ENCODE results near the gene PIP5K1B.

PIP5K1B gene

GRCh38 chr9:68819065-68819464 lies 114.0 kb downstream of the PIP5K1B start:
- H3K79me2 ChIP-seq (ENCODE audit: insufficient read depth, low read length) = no peaks in the 10 kb centered on the region
- H2AFZ ChIP-seq (ENCODE audit: low read length) = no peak overlapping the region
- H3F3A ChIP-seq (ENCODE audit: insufficient read depth, low read length) = no peaks in the 10 kb centered on the region
- H3K9me3 ChIP-seq (ENCODE audit: low read length) = no peaks in the 10 kb centered on the region
- no peak overlapping the region for H3K27ac ChIP-seq (ENCODE audit: low read depth, low read length, poor library complexity, severe bottlenecking)
- H3K36me3 ChIP-seq (ENCODE audit: insufficient read depth, low read length) = no peaks in the 10 kb centered on the region
- H3K4me1 ChIP-seq (ENCODE audit: insufficient read depth, low read length, severe bottlenecking) = no peaks in the 10 kb centered on the region
- no peak overlapping the region for H3K9ac ChIP-seq (ENCODE audit: low read length)
- H3K9me2 ChIP-seq (ENCODE audit: low read depth, low read length) = no peaks in the 10 kb centered on the region
- H3K4me3 ChIP-seq (ENCODE audit: low read depth, low read length, poor library complexity, severe bottlenecking) = no peak overlapping the region
- no peaks in the 10 kb centered on the region for H3K27me3 ChIP-seq (ENCODE audit: insufficient read depth, low read length)
- no peaks in the 10 kb centered on the region for H4K20me1 ChIP-seq (ENCODE audit: insufficient read depth, low read length)
- TF ChIP-seq CTCF (IDR thresholded peaks at IDR 0.05; ENCODE audit: low read length) (no peak), EZH2 (IDR thresholded peaks at IDR 0.05; ENCODE audit: borderline replicate concordance, low read length) (no peak)
- no peak overlapping the region for H3K4me2 ChIP-seq (ENCODE audit: low read length)

GRCh38 chr9:68821911-68822310 lies 116.9 kb downstream of the PIP5K1B start:
- Histone ChIP-seq H3F3A (ENCODE audit: insufficient read depth, low read length) (no peaks in the 10 kb centered on the region), H3K9me3 (ENCODE audit: low read length) (no peaks in the 10 kb centered on the region), H3K9me2 (ENCODE audit: low read depth, low read length) (no peaks in the 10 kb centered on the region), H3K79me2 (ENCODE audit: insufficient read depth, low read length) (no peaks in the 10 kb centered on the region), H3K27me3 (ENCODE audit: insufficient read depth, low read length) (no peaks in the 10 kb centered on the region), H3K4me2 (ENCODE audit: low read length) (no peak overlapping the region), H3K9ac (ENCODE audit: low read length) (no peak overlapping the region), H4K20me1 (ENCODE audit: insufficient read depth, low read length) (no peaks in the 10 kb centered on the region), H2AFZ (ENCODE audit: low read length) (no peak overlapping the region), H3K36me3 (ENCODE audit: insufficient read depth, low read length) (no peaks in the 10 kb centered on the region), H3K4me1 (ENCODE audit: insufficient read depth, low read length, severe bottlenecking) (no peaks in the 10 kb centered on the region), H3K4me3 (ENCODE audit: low read depth, low read length, poor library complexity, severe bottlenecking) (no peak overlapping the region), H3K27ac (ENCODE audit: low read depth, low read length, poor library complexity, severe bottlenecking) (no peak overlapping the region)
- TF ChIP-seq CTCF (IDR thresholded peaks at IDR 0.05; ENCODE audit: low read length) = no peak
- TF ChIP-seq EZH2 (IDR thresholded peaks at IDR 0.05; ENCODE audit: borderline replicate concordance, low read length) = no peak

- H3K9me2 ChIP-seq (ENCODE audit: low read depth, low read length) = no peaks in the 10 kb centered on the region
- H2AFZ ChIP-seq (ENCODE audit: low read length) = no peak overlapping the region
- no peak overlapping the region for H3K4me3 ChIP-seq (ENCODE audit: low read depth, low read length, poor library complexity, severe bottlenecking)
- no peak overlapping the region for H3K27ac ChIP-seq (ENCODE audit: low read depth, low read length, poor library complexity, severe bottlenecking)
- no peaks in the 10 kb centered on the region for H4K20me1 ChIP-seq (ENCODE audit: insufficient read depth, low read length)
- no peaks in the 10 kb centered on the region for H3K36me3 ChIP-seq (ENCODE audit: insufficient read depth, low read length)
- H3F3A ChIP-seq (ENCODE audit: insufficient read depth, low read length) = no peaks in the 10 kb centered on the region
- no peak overlapping the region for H3K9ac ChIP-seq (ENCODE audit: low read length)
- no peaks in the 10 kb centered on the region for H3K27me3 ChIP-seq (ENCODE audit: insufficient read depth, low read length)
- TF ChIP-seq CTCF (IDR thresholded peaks at IDR 0.05; ENCODE audit: low read length) = no peak
- no peak for TF ChIP-seq EZH2 (IDR thresholded peaks at IDR 0.05; ENCODE audit: borderline replicate concordance, low read length)
- no peaks in the 10 kb centered on the region for H3K79me2 ChIP-seq (ENCODE audit: insufficient read depth, low read length)
- no peaks in the 10 kb centered on the region for H3K9me3 ChIP-seq (ENCODE audit: low read length)
- H3K4me2 ChIP-seq (ENCODE audit: low read length) = no peak overlapping the region
- H3K4me1 ChIP-seq (ENCODE audit: insufficient read depth, low read length, severe bottlenecking) = no peaks in the 10 kb centered on the region
Measured at GRCh38 chr9:68822596-68823165, 117.6 kb downstream of the PIP5K1B start.
